ENCODE results near the gene MCU.

GRCh38 chr10:72649291-72649690 lies 42.7 kb upstream of the MCU start:
- no peak for TF ChIP-seq BHLHE40 (IDR thresholded peaks at IDR 0.05; ENCODE audit: borderline replicate concordance)
- no peak for TF ChIP-seq SUZ12 (IDR thresholded peaks at IDR 0.05)
- no peak for TF ChIP-seq ARNT (IDR thresholded peaks at IDR 0.05)

All from HEK293T (cell line).